OCI-LY3 (cell line): ENCODE measurements around the gene NAA25.

Experiments used
- EZH2phosphoT487 ChIP-seq: fragments of 200-600 bp; shearing (Covaris generic); IDR thresholded peaks from 2 replicates; pipeline ENCODE4 v1.6.1; 2018; ENCODE audit warnings: antibody characterized with exemption, mixed run types, low read depth
- TF ChIP-seq, protein P1 (sequence below): fragments of 200-600, 300-600 bp; sonication (generic); IDR thresholded peaks from 2 replicates; pipeline ENCODE4 v1.5.1; 2014; ENCODE audit warnings: antibody characterized with exemption, low read length, low read depth

GRCh38 chr12:112066566-112066965 is 42.0 kb downstream of the NAA25 start:
- TF ChIP-seq, protein P1, sequence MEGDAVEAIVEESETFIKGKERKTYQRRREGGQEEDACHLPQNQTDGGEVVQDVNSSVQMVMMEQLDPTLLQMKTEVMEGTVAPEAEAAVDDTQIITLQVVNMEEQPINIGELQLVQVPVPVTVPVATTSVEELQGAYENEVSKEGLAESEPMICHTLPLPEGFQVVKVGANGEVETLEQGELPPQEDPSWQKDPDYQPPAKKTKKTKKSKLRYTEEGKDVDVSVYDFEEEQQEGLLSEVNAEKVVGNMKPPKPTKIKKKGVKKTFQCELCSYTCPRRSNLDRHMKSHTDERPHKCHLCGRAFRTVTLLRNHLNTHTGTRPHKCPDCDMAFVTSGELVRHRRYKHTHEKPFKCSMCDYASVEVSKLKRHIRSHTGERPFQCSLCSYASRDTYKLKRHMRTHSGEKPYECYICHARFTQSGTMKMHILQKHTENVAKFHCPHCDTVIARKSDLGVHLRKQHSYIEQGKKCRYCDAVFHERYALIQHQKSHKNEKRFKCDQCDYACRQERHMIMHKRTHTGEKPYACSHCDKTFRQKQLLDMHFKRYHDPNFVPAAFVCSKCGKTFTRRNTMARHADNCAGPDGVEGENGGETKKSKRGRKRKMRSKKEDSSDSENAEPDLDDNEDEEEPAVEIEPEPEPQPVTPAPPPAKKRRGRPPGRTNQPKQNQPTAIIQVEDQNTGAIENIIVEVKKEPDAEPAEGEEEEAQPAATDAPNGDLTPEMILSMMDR = no peak
- no peak for TF ChIP-seq EZH2phosphoT487
